Kidney epithelial cell (primary cell): Measurements from ENCODE around the gene MED22. TPM values are rescaled to one million over a fixed set of nuclear protein-coding genes. Genes with fewer than 3 reads are reported as not detected.

Experiments
- DNase-seq: peaks from one replicate; pipeline ENCODE4 v3.0.0-alpha.2; 2010; ENCODE audit warnings: low read depth
- H3K27me3 ChIP-seq: 2 replicates; pipeline ENCODE4 v1.6.0; 2011; ENCODE audit warnings: low read length; ENCODE audit not compliant: control insufficient read depth, insufficient read depth
- H3K36me3 ChIP-seq: 2 replicates; pipeline ENCODE4 v1.5.1; 2011; ENCODE audit warnings: low read length; ENCODE audit not compliant: control insufficient read depth, insufficient read depth
- H3K4me3 ChIP-seq: 2 replicates; pipeline ENCODE4 v1.5.1; 2011; ENCODE audit warnings: low read depth, mild to moderate bottlenecking, control low read depth, low read length
- CTCF ChIP-seq: IDR thresholded peaks from 2 replicates; pipeline ENCODE4 v1.5.1; 2011; ENCODE audit warnings: mild to moderate bottlenecking, moderate library complexity, low read length, control low read depth, inconsistent platforms; ENCODE audit not compliant: insufficient read depth, poor library complexity, severe bottlenecking
- total RNA-seq: library from RNA; depleted of rRNA; stranded (reverse); fragments of >200 nt; gene quantifications from 2 replicates; pipeline ENCODE4 v1.2.3, GENCODE V29; 2015

The MED22 gene
- total RNA-seq, 1 donor from 2014 or later: 51.8 TPM

- TF ChIP-seq CTCF: no peak
- Histone ChIP-seq H3K36me3 (peaks cover 10% of the 10 kb centered on the region), H3K4me3 (no peak overlapping the region), H3K27me3 (no peaks in the 10 kb centered on the region)
- DNase-seq: no peak
These were observed 2.2 kb upstream of the MED22 start for GRCh38 chr9:133349965-133350616.

DNA sequence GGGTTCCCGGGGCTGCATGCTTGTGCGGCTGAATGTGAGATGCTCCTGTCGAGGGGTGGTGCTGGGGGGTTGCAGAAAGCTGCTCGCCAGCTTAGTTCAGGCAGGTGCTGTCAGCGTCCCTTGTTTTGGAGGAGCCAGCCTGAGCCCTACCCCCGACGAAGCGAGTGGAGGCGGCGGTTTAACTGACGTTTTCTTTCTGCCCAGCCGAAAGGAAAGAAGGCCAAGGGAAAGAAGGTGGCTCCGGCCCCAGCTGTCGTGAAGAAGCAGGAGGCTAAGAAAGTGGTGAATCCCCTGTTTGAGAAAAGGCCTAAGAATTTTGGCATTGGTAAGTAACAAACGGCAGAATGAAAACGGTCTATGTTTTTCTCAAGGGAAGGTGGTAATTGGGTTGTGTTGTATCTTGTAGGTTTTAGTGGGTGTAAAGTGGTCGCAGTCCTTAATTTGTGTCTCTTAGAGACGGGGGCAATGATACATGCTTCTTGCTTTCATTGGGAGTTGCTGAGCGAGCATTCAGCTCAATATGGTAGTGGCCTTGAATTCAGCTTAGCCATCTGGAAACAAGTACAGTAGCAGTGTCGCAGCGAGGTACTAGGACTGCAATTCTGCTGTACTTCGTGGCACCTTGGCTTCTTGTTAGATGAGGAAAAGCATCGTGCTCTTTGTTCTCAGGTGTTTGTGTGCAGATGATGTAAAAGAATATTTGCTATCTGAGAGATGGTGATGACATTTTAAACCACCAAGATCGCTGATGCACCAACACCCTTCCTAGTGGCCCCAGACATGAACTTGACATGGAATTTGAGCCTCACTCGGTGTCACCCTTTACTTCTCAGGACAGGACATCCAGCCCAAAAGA is 1.0 kb upstream of the MED22 start:
- H3K36me3 ChIP-seq: peaks cover 10% of the 10 kb centered on the region
- TF ChIP-seq CTCF: no peak

GRCh38 chr9:133347515-133347984 is 381 bp downstream of the MED22 start:
- peak overlapping the region; percentile 78 for H3K4me3 ChIP-seq
- TF ChIP-seq CTCF: no peak
- DNase-seq: no peak
- H3K27me3 ChIP-seq: no peaks in the 10 kb centered on the region
- H3K36me3 ChIP-seq: peaks cover 12% of the 10 kb centered on the region

More for the DNA sequence above, 1.0 kb upstream of the MED22 start:
- DNase-seq: no peak
- Histone ChIP-seq H3K27me3 (no peaks in the 10 kb centered on the region), H3K4me3 (peak overlapping the region; percentile 78)

DNA sequence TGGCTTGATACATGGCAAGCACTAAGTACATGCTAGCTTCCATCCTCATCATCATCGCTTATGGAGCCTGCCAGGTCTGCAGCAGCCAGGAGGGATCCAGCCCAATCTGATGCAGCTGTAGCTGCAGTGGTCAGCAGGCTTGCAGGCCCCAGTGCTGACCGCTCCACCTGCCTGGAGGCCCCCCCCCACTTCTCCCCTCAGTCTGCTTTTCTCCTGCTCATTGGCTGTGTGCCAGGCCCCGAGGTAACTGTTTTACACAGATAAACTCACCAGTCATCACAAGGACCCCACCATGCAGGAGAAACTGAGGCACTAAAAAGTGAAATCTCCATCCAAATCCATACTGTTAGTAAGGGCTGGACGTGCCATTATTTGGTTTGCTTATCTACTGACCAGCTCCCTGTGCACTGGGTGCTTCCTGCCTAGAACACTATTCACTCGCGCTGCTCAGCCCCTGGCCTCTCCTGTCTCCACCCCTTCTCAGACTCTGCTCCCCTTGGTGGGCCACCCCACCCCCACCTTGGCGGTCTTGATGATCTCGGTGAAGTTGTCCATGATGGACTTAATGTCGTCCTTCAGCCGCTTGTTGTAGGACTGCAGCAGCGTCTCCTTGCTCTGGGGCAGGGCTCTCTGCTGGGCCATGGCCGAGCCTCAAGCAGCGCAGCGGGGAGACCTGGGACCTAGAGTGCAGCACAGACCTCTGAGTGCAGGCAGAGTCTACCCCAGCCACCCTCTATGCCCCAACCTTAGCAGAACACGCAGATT is 1.7 kb downstream of the MED22 start:
- Histone ChIP-seq H3K4me3 (peak overlapping the region; percentile 78), H3K36me3 (peaks cover 9% of the 10 kb centered on the region)

DNA sequence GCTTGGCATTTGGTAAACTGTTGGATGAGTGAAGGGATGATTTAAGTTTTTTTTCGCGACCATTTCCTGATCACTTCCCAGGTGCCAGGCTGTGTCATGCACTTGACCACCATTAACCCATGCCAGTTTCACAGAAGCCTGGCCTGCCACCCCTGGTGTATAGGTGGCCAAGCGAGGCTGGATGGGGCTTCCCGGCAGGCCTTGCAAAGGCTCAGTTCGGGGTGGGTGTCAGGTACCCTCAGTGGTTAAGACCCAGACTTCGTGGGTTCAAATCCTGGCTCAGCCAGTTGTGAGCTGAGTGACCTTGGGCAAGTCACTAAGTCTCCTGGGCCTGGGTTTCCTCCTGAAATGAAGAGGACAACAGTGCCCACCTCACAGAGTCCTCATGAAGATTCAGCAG is 2.3 kb downstream of the MED22 start:
- no peak overlapping the region for H3K4me3 ChIP-seq
- H3K27me3 ChIP-seq: no peaks in the 10 kb centered on the region
- DNase-seq: no peak
- no peak for TF ChIP-seq CTCF
- H3K36me3 ChIP-seq: peaks cover 8% of the 10 kb centered on the region

More for the DNA sequence above, 1.7 kb downstream of the MED22 start:
- no peak for TF ChIP-seq CTCF
- H3K27me3 ChIP-seq: no peaks in the 10 kb centered on the region
- DNase-seq: no peak
